Adipose tissue (tissue), 3 donors: ENCODE measurements around the gene IGF1R. TPM values are rescaled to one million over a fixed set of nuclear protein-coding genes. Genes with fewer than 3 reads are reported as not detected.

Experiments
- H3K27ac ChIP-seq: one replicate; pipeline ENCODE4 v1.5.1; 2013; ENCODE audit warnings: low read depth, low read length
- WGBS, 3 donors: extraction: QIAGEN DNeasy Blood & Tissue Kit; methylation state at CpG; one replicate each; pipeline ENCODE4 v1.1.7; 2013; 5-methylcytosine and 5-hydroxymethylcytosine counted together
- polyA plus RNA-seq, 3 donors: library from polyadenylated mRNA; stranded (reverse); fragments of 200-250 nt; gene quantifications; one replicate each; pipeline ENCODE4 v1.2.3, GENCODE V29; 2013
- donor health status: healthy with polysubstance abuse.
- donor health status: Bipolar disorder and iron deficiency.
- donor health status: healthy.

The IGF1R gene
- polyA plus RNA-seq, 3 donors: 3.9 to 5.6 (median 4.0) TPM

- H3K27ac ChIP-seq: no peak overlapping the region
- WGBS, 3 donors: 75 to 82% (median 82%) methylated on average over 5 of the region's 5 CpGs
Observed at GRCh38 chr15:98943051-98943508, 294.7 kb downstream of the IGF1R start.

GRCh38 chr15:98943601-98944151 lies 295.3 kb downstream of the IGF1R start:
- H3K27ac ChIP-seq: no peak overlapping the region
- WGBS, 3 donors: 41 to 56% (median 49%) methylated on average over 6 of the region's 6 CpGs

GRCh38 chr15:98946301-98947255 lies 298.2 kb downstream of the IGF1R start:
- no peak overlapping the region for H3K27ac ChIP-seq
- 53 to 61% (median 61%) methylated on average over 15 of the region's 15 CpGs for WGBS, 3 donors

- WGBS, 3 donors: 88 to 92% (median 90%) methylated on average over 13 of the region's 13 CpGs
- H3K27ac ChIP-seq: no peak overlapping the region
Observed at GRCh38 chr15:98948456-98948855, 300.1 kb downstream of the IGF1R start.

GRCh38 chr15:98948941-98949340 lies 300.6 kb downstream of the IGF1R start:
- WGBS, 3 donors: 91 to 96% (median 91%) methylated on average over 11 of the region's 11 CpGs
- H3K27ac ChIP-seq: no peak overlapping the region

- 77 to 91% (median 78%) methylated on average over 6 of the region's 6 CpGs for WGBS, 3 donors
- H3K27ac ChIP-seq: no peak overlapping the region
Observed at GRCh38 chr15:98949624-98950023, 301.3 kb downstream of the IGF1R start.

- no peak overlapping the region for H3K27ac ChIP-seq
Observed at GRCh38 chr15:98950248-98950647, 301.9 kb downstream of the IGF1R start.

- no peak overlapping the region for H3K27ac ChIP-seq
- 78 to 95% (median 95%) methylated on average over 7 of the region's 7 CpGs for WGBS, 3 donors
Observed at GRCh38 chr15:98951004-98951403, 302.7 kb downstream of the IGF1R start.

- 45 to 86% (median 83%) methylated on average over 19 of the region's 19 CpGs for WGBS, 3 donors
- H3K27ac ChIP-seq: no peak overlapping the region
Observed at GRCh38 chr15:98951493-98952320, 303.4 kb downstream of the IGF1R start.

GRCh38 chr15:98952381-98952803 lies 304.1 kb downstream of the IGF1R start:
- WGBS, 3 donors: 17 to 50% (median 47%) methylated on average over 6 of the region's 6 CpGs

GRCh38 chr15:98953000-98953787 lies 304.9 kb downstream of the IGF1R start:
- WGBS, 3 donors: 68 to 72% (median 72%) methylated on average over 19 of the region's 19 CpGs
- H3K27ac ChIP-seq: no peak overlapping the region

More at GRCh38 chr15:98952381-98952803, 304.1 kb downstream of the IGF1R start:
- no peak overlapping the region for H3K27ac ChIP-seq

- WGBS, 3 donors: 58 to 80% (median 77%) methylated on average over 16 of the region's 16 CpGs
Observed at GRCh38 chr15:98953968-98954367, 305.6 kb downstream of the IGF1R start.

GRCh38 chr15:98954411-98954810 lies 306.1 kb downstream of the IGF1R start:
- H3K27ac ChIP-seq: no peak overlapping the region
- 41 to 51% (median 46%) methylated on average over 5 of the region's 5 CpGs for WGBS, 3 donors

More at GRCh38 chr15:98953968-98954367, 305.6 kb downstream of the IGF1R start:
- no peak overlapping the region for H3K27ac ChIP-seq

GRCh38 chr15:98955331-98955730 lies 307.0 kb downstream of the IGF1R start:
- no peak overlapping the region for H3K27ac ChIP-seq
- WGBS, 3 donors: 65 to 86% (median 80%) methylated on average over 8 of the region's 8 CpGs

- H3K27ac ChIP-seq: no peak overlapping the region
- WGBS, 3 donors: 66 to 82% (median 77%) methylated on average over 25 of the region's 25 CpGs
Observed at GRCh38 chr15:98955961-98956723, 307.8 kb downstream of the IGF1R start.

- no peak overlapping the region for H3K27ac ChIP-seq
- WGBS, 3 donors: 86 to 91% (median 90%) methylated on average over 39 of the region's 39 CpGs
Observed at GRCh38 chr15:98956796-98957553, 308.6 kb downstream of the IGF1R start.

- no peak overlapping the region for H3K27ac ChIP-seq
- WGBS, 3 donors: 67 to 81% (median 72%) methylated on average over 6 of the region's 6 CpGs
Observed at GRCh38 chr15:98957655-98958054, 309.3 kb downstream of the IGF1R start.
